AG09319 (cell line): ENCODE measurements around the gene PLCD1.

ENCODE experiments used
- DNase-seq: peaks from one replicate; pipeline ENCODE4 v3.0.0-alpha.2; 2010; ENCODE audit warnings: low read depth; ENCODE audit errors: extremely low read depth
- CTCF ChIP-seq: IDR thresholded peaks from 2 replicates; pipeline ENCODE4 v1.5.1; 2011; ENCODE audit warnings: low read depth, mild to moderate bottlenecking, inconsistent platforms, low read length, moderate library complexity

Gene PLCD1

GRCh38 chr3:38017445-38018295 lies 11.8 kb downstream of the PLCD1 start:
- DNase-seq = no peak

GRCh38 chr3:38016847-38017444 lies 12.5 kb downstream of the PLCD1 start:
- no peak for TF ChIP-seq CTCF
- DNase-seq = no peak

More at GRCh38 chr3:38017445-38018295, 11.8 kb downstream of the PLCD1 start:
- no peak for TF ChIP-seq CTCF

- no peak for TF ChIP-seq CTCF
- DNase-seq = no peak
Observed at GRCh38 chr3:38016410-38016809, 13.0 kb downstream of the PLCD1 start.

- TF ChIP-seq CTCF = no peak
- no peak for DNase-seq
Observed at GRCh38 chr3:38015984-38016383, 13.5 kb downstream of the PLCD1 start.

- TF ChIP-seq CTCF = no peak
- no peak for DNase-seq
Observed at GRCh38 chr3:38015485-38015884, 14.0 kb downstream of the PLCD1 start.

- DNase-seq = no peak
- TF ChIP-seq CTCF = no peak
Observed at GRCh38 chr3:38011111-38011510, 18.3 kb downstream of the PLCD1 start.
